Ishikawa (cell line): Measurements from ENCODE around the gene CABP1.
A peak's percentile ranks its signal among the peaks of the same experiment; 100 is the strongest.

Experiments used
- CEBPB ChIP-seq: IDR thresholded peaks from 2 replicates; pipeline ENCODE4 v1.6.1; 2012
- CREB1 ChIP-seq: IDR thresholded peaks from 2 replicates; pipeline ENCODE4 v1.6.1; 2012; ENCODE audit warnings: low read depth
- EGR1 ChIP-seq: IDR thresholded peaks from 2 replicates; pipeline ENCODE4 v1.6.1; 2012
- EP300 ChIP-seq: IDR thresholded peaks from 2 replicates; pipeline ENCODE4 v1.6.1; 2012; ENCODE audit warnings: borderline replicate concordance
- FOXM1 ChIP-seq: IDR thresholded peaks from 2 replicates; pipeline ENCODE4 v1.6.1; 2012; ENCODE audit warnings: low read depth, borderline replicate concordance
- NFIC ChIP-seq: IDR thresholded peaks from 2 replicates; pipeline ENCODE4 v1.6.1; 2012
- RAD21 ChIP-seq: IDR thresholded peaks from 2 replicates; pipeline ENCODE4 v1.6.1; 2012; ENCODE audit warnings: low read depth
- TAF1 ChIP-seq: IDR thresholded peaks from 2 replicates; pipeline ENCODE4 v1.6.1; 2012; ENCODE audit warnings: low read depth, mild to moderate bottlenecking
- TCF12 ChIP-seq: IDR thresholded peaks from 2 replicates; pipeline ENCODE4 v1.6.1; 2012; ENCODE audit warnings: low read depth
- TEAD4 ChIP-seq: IDR thresholded peaks from 2 replicates; pipeline ENCODE4 v1.6.1; 2012
- YY1 ChIP-seq: IDR thresholded peaks from 2 replicates; pipeline ENCODE4 v1.6.1; 2012; ENCODE audit warnings: low read depth
- ZBTB7A ChIP-seq: IDR thresholded peaks from 2 replicates; pipeline ENCODE4 v1.6.1; 2012; ENCODE audit warnings: low read depth
- TF ChIP-seq, protein P1 (sequence below): IDR thresholded peaks from 2 replicates; pipeline ENCODE4 v1.6.1; 2012
- TF ChIP-seq, protein P2 (sequence below): IDR thresholded peaks from 2 replicates; pipeline ENCODE4 v1.6.1; 2012
- TF ChIP-seq, protein P3 (sequence below): IDR thresholded peaks from 2 replicates; pipeline ENCODE4 v1.6.1; 2012; ENCODE audit warnings: low read depth, mild to moderate bottlenecking

CABP1 gene

DNA sequence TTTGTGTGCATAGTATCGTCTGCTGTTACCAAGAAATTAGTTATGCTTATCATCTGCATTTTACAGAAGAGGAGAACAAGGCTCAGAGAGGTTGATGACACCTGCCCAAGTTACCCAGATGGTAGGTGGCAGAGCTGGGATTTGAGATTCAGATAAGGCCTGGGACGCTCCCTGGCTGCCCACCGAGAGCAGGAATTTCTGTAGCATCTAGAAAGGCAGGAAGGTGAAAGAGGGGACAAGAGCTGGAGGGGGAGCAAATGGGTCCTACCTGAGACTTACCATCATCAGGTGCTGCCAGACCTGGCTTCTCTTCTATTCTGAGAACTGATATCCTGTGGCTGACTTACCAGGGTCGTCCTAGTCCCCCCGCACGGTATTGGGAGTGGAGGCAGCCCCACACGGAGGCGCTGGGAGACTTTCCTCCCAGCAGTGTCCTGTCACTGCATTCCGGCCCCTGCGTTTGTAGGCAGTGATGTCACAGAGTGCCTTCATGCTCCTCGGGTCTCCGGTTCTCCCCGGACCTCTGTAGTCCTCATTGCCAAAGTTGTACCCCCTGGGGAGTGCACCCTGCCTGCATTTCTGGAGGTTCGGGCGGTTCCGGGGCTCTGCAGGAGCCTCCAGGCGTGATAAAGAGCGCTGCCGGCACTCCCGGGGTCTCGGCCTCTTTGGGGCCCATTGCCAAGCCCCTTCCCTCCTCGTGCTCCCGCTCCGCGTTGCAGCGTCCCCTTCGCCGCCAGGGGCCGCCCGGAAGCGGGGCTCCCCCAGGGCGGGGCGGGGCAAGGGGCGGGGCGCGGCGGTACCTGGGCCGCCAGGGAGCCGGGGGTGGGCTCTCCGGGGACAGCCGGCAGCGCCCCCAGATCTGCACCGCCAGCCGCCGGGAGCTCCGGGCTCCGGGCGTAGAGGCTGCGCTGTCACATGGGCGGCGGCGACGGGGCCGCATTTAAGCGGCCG is at the start of gene CABP1:
TSS of gene CABP1 (plus strand) at position 856 of the 951 bp plus-strand sequence. CDS start at position 916, 60 bp downstream.
- TF ChIP-seq EGR1 (no peak), YY1 (no peak), ZBTB7A (0 out of 2 replicates have a peak, but pooled peaks have one; percentile 23), CREB1 (no peak)
- TF ChIP-seq, protein P1, sequence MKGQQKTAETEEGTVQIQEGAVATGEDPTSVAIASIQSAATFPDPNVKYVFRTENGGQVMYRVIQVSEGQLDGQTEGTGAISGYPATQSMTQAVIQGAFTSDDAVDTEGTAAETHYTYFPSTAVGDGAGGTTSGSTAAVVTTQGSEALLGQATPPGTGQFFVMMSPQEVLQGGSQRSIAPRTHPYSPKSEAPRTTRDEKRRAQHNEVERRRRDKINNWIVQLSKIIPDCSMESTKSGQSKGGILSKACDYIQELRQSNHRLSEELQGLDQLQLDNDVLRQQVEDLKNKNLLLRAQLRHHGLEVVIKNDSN = no peak
- TF ChIP-seq, protein P2, sequence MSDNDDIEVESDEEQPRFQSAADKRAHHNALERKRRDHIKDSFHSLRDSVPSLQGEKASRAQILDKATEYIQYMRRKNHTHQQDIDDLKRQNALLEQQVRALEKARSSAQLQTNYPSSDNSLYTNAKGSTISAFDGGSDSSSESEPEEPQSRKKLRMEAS = peak; percentile 54

DNA sequence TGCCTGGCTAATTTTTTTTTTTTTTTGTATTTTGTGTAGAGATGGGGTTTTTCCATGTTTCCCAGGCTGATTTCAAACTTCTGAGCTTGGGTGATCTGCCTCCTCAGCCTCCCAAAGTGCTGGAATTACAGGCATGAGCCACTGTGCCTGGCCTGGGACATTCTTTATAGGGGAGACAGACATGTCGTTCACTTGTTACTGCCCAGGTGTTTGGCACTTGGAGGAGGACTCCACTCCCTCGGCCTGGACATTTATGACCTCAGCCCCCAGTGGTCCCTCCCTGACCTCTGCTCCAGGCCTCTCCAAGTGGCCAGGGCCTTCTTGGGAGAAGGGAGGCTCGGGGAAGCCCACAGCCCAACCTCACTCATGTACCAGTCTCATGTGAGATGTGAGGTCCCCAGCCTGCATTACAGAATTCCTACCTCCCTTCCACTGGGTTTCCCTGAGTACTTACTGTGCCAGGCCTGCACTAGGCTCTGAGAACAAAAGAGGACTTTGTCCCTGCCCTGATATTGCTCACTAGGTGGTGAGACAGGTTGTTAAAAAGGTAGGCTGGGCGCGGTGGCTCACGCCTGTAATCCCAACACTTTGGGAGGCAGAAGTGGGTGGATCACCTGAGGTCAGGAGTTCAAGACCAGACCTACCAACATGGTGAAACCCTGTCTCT is 49.6 kb upstream of the CABP1 start:
- TF ChIP-seq TCF12 (no peak), RAD21 (no peak), EGR1 (no peak), YY1 (no peak), FOXM1 (no peak), EP300 (no peak), CEBPB (no peak), TEAD4 (no peak), NFIC (no peak), CREB1 (no peak), TAF1 (no peak), ZBTB7A (no peak)
- TF ChIP-seq, protein P2 = no peak
- TF ChIP-seq, protein P1 = no peak
- TF ChIP-seq, protein P3, sequence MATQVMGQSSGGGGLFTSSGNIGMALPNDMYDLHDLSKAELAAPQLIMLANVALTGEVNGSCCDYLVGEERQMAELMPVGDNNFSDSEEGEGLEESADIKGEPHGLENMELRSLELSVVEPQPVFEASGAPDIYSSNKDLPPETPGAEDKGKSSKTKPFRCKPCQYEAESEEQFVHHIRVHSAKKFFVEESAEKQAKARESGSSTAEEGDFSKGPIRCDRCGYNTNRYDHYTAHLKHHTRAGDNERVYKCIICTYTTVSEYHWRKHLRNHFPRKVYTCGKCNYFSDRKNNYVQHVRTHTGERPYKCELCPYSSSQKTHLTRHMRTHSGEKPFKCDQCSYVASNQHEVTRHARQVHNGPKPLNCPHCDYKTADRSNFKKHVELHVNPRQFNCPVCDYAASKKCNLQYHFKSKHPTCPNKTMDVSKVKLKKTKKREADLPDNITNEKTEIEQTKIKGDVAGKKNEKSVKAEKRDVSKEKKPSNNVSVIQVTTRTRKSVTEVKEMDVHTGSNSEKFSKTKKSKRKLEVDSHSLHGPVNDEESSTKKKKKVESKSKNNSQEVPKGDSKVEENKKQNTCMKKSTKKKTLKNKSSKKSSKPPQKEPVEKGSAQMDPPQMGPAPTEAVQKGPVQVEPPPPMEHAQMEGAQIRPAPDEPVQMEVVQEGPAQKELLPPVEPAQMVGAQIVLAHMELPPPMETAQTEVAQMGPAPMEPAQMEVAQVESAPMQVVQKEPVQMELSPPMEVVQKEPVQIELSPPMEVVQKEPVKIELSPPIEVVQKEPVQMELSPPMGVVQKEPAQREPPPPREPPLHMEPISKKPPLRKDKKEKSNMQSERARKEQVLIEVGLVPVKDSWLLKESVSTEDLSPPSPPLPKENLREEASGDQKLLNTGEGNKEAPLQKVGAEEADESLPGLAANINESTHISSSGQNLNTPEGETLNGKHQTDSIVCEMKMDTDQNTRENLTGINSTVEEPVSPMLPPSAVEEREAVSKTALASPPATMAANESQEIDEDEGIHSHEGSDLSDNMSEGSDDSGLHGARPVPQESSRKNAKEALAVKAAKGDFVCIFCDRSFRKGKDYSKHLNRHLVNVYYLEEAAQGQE = no peak

DNA sequence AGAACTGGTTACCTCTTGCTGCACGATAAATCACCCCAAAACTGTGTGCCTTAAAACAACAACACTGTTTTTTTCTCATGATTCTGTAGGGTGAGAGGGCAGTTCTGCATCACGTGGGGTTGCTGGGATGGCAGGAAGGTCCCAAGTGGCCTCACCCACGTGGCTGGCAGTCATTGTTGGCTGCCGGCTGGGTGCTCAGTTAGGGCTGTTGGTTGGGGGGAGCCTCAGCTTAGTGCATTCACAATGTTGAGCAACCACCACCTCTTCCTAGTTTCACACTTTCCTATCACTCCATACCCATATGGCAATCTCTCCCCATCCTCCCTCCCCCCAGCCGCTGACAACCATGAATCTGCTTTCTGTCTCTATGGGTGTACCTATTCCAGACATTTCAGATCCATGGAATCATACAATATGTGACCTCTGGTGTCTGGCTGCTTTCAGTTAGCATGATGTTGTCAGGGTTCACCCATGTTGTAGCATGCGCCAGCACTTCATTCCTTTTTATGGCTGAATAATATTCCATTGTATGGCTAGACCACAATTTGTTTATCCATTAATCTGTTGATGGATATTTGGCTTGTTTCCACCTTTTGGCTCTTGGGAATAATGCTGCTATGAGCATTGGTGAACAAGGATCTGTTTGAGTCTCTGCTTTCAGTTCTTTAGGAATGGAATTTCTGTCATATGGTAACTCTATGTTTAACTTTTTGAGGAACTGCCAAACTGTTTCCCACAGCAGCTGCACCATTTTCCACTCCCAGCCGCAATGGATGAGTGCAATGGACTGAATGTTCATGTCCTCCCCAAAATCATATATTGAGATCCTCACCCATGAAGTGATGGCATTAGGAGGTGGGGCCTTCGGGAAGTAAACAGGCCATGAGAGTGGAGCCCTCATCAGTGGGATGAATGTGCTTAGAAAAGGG is 48.0 kb upstream of the CABP1 start:
- TF ChIP-seq YY1 (no peak), RAD21 (no peak)
- TF ChIP-seq, protein P2 = no peak

DNA sequence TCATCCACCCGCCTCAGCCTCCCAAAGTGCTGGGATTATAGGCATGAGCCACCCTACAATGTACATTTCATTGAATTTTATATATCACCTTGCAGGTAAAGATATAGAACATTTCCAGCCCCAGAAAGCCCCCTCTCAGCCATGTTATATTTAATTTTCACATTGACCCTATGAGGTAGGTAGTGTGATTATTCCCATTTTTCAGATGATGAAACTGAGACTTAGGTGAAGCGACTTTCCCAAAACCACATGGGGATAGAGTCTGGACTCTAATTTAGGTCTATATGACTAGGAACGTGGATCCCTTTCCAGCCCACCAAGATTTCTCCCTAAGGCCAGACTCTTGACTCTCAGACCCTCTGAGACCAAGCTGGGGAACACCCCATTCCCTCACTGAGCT is 43.5 kb upstream of the CABP1 start:
- TF ChIP-seq, protein P1 = no peak
- TF ChIP-seq, protein P3 = no peak
- no peak for TF ChIP-seq TEAD4
- TF ChIP-seq NFIC = no peak
- TF ChIP-seq RAD21 = no peak
- no peak for TF ChIP-seq EP300
- no peak for TF ChIP-seq ZBTB7A
- TF ChIP-seq CEBPB = no peak
- no peak for TF ChIP-seq CREB1
- TF ChIP-seq, protein P2 = no peak
- no peak for TF ChIP-seq EGR1
- no peak for TF ChIP-seq TAF1
- no peak for TF ChIP-seq YY1
- TF ChIP-seq TCF12 = no peak
